Measurements from ENCODE around the gene CRISP2. TPM values are rescaled to one million over a fixed set of nuclear protein-coding genes. Genes with fewer than 3 reads are reported as not detected.

CRISP2 gene
- not detected for total RNA-seq

- no peak within 1 kb of the TSS for H3K27ac ChIP-seq
- no peaks in the 10 kb centered on the region for H3K4me1 ChIP-seq
- H3K9me3 ChIP-seq = no peaks in the 10 kb centered on the region
- H3K36me3 ChIP-seq = no peaks in the 10 kb centered on the region
- no peak for TF ChIP-seq CTCF (IDR thresholded peaks at IDR 0.05)
- TF ChIP-seq POLR2AphosphoS5 (IDR thresholded peaks at IDR 0.05) = no peak
- TF ChIP-seq POLR2A (IDR thresholded peaks at IDR 0.05) = no peak
- no peak for TF ChIP-seq EP300 (IDR thresholded peaks at IDR 0.05)
- no peak within 1 kb of the TSS for H3K4me3 ChIP-seq
- ATAC-seq = no peak
- H3K27me3 ChIP-seq = no peaks in the 10 kb centered on the region
- 20 to 25% methylated on average over 1 to 21 of the region's 26 CpGs for WGBS, 2 donors (ENCODE audit: low coverage in 1 of 2)
Measured at GRCh38 chr6:49713346-49713745, at the start of gene CRISP2. Gene CRISP2, minus strand, starts transcription at chr6:49713543. Its CDS starts 4,347 bp downstream, at chr6:49709196.

GRCh38 chr6:49744259-49744658, 30.9 kb upstream of the CRISP2 start, which contains the start of gene CRISP3:
Gene CRISP3, minus strand, starts transcription at chr6:49744388. Its CDS starts 21 bp downstream, at chr6:49744367.
- no peaks in the 10 kb centered on the region for H3K9me3 ChIP-seq
- no peak for TF ChIP-seq EP300 (IDR thresholded peaks at IDR 0.05)
- no peak for TF ChIP-seq POLR2A (IDR thresholded peaks at IDR 0.05)
- no peak for TF ChIP-seq POLR2AphosphoS5 (IDR thresholded peaks at IDR 0.05)
- no peak for TF ChIP-seq CTCF (IDR thresholded peaks at IDR 0.05)
- ATAC-seq = no peak
- no peak within 1 kb of the TSS for H3K27ac ChIP-seq
- H3K27me3 ChIP-seq = no peaks in the 10 kb centered on the region
- 50 to 57% methylated on average over 1 of the region's 1 CpG for WGBS, 2 donors (ENCODE audit: low coverage in 1 of 2)
- H3K4me1 ChIP-seq = no peaks in the 10 kb centered on the region
- no peaks in the 10 kb centered on the region for H3K36me3 ChIP-seq
- no peak within 1 kb of the TSS for H3K4me3 ChIP-seq

- no peaks in the 10 kb centered on the region for H3K4me1 ChIP-seq
- H3K27ac ChIP-seq = no peak overlapping the region
- TF ChIP-seq POLR2A (IDR thresholded peaks at IDR 0.05) = no peak
- no peak for TF ChIP-seq CTCF (IDR thresholded peaks at IDR 0.05)
- TF ChIP-seq POLR2AphosphoS5 (IDR thresholded peaks at IDR 0.05) = no peak
- TF ChIP-seq EP300 (IDR thresholded peaks at IDR 0.05) = no peak
- no peak for ATAC-seq
- no peaks in the 10 kb centered on the region for H3K27me3 ChIP-seq
- no peaks in the 10 kb centered on the region for H3K36me3 ChIP-seq
- 68 to 95% methylated on average over 3 to 4 of the region's 4 CpGs for WGBS, 2 donors (ENCODE audit: low coverage in 1 of 2)
- no peaks in the 10 kb centered on the region for H3K9me3 ChIP-seq
- no peak overlapping the region for H3K4me3 ChIP-seq
Measured at GRCh38 chr6:49743429-49743828, 30.1 kb upstream of the CRISP2 start.

GRCh38 chr6:49739423-49739822, 26.1 kb upstream of the CRISP2 start:
- ATAC-seq = no peak
- TF ChIP-seq POLR2AphosphoS5 (IDR thresholded peaks at IDR 0.05) (no peak), EP300 (IDR thresholded peaks at IDR 0.05) (no peak), POLR2A (IDR thresholded peaks at IDR 0.05) (no peak)
- no peaks in the 10 kb centered on the region for H3K9me3 ChIP-seq
- 79 to 95% methylated on average over 2 of the region's 2 CpGs for WGBS, 2 donors (ENCODE audit: low coverage in 1 of 2)
- H3K4me1 ChIP-seq = no peaks in the 10 kb centered on the region
- no peaks in the 10 kb centered on the region for H3K36me3 ChIP-seq
- no peak overlapping the region for H3K4me3 ChIP-seq
- no peak overlapping the region for H3K27ac ChIP-seq
- no peaks in the 10 kb centered on the region for H3K27me3 ChIP-seq

- WGBS, 2 donors (ENCODE audit: low coverage in 1 of 2) = 46 to 70% methylated on average over 3 to 4 of the region's 4 CpGs
- H3K9me3 ChIP-seq = no peaks in the 10 kb centered on the region
- no peak for TF ChIP-seq EP300 (IDR thresholded peaks at IDR 0.05)
- TF ChIP-seq POLR2AphosphoS5 (IDR thresholded peaks at IDR 0.05) = no peak
- TF ChIP-seq CTCF (IDR thresholded peaks at IDR 0.05) = no peak
- no peak for TF ChIP-seq POLR2A (IDR thresholded peaks at IDR 0.05)
- H3K27me3 ChIP-seq = no peaks in the 10 kb centered on the region
- H3K4me1 ChIP-seq = no peaks in the 10 kb centered on the region
- no peak overlapping the region for H3K27ac ChIP-seq
- no peak for ATAC-seq
- H3K36me3 ChIP-seq = no peaks in the 10 kb centered on the region
- no peak overlapping the region for H3K4me3 ChIP-seq
Measured at GRCh38 chr6:49736017-49736508, 22.7 kb upstream of the CRISP2 start.

Measured in gastroesophageal sphincter (tissue), 4 donors.